ENCODE measurements around the gene LBP.
A peak's percentile ranks its signal among the peaks of the same experiment; 100 is the strongest.
"Not testable (repeated sequence)": the region's sequence is repeated elsewhere in the genome, so short reads cannot be mapped to it uniquely, and the experiment has no call there.

The LBP gene

DNA sequence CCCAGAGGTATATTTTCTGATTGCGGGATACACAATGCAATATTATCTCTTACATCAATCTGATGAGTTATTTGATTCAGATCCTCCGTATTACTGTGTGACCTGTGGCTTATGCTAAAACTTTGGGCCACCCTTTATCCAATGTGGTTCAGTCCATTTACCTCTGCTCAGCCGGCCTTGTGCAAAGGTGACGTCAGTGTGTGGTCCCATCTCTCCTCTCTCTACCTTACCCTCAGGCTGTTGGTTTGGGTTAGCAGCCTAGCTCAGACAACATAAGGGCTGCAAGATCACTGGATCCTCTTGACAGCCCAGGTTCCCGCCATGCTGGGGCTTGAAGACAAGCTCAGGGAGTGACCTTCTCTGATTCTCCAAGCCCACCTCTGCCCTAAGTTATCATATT is 55.8 kb downstream of the LBP start:
- DNase-seq (ENCODE audit: low spot score) = no peak

DNA sequence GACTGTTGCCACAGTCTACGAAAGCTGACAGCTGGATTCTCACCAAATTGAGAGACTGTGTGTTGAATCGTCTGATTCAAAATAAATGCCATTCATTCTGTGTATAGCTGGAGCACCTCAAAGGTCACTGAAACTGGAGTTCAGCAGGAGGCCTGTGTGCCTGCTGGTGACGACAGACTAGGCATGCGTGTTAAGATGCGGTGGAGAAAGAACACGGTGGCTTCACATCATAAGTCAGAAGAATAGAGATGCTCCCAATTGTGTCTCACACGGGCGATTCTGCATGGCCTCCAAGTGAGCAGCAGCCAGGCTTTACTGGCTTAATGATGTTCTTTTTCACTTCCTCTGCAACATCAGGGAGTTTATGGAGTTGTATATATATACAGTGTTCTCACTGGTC is 56.5 kb downstream of the LBP start:
- DNase-seq (ENCODE audit: low spot score) = no peak

- no peak for DNase-seq (ENCODE audit: low spot score)
Measured at GRCh38 chr20:38404016-38404415, 57.7 kb downstream of the LBP start.

DNA sequence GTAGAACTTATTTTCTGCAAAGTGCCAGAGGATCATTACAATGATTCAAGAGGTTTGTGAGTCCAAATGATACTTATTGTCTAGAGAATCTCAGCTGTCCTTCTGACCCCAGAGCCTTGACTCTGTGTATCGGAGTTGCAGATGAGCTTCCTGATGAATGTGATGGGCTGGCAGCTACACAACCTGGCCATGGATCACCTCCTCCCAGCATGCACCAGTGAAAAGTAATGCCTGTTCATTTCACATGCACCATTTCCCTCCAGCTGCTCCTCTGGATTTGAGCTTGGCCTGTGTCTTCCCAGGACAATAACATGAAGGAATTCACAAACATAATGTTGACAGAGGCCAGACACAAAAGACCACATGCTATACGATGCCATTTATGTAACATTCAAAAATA is 58.9 kb downstream of the LBP start:
- DNase-seq (ENCODE audit: low spot score) = no peak

DNA sequence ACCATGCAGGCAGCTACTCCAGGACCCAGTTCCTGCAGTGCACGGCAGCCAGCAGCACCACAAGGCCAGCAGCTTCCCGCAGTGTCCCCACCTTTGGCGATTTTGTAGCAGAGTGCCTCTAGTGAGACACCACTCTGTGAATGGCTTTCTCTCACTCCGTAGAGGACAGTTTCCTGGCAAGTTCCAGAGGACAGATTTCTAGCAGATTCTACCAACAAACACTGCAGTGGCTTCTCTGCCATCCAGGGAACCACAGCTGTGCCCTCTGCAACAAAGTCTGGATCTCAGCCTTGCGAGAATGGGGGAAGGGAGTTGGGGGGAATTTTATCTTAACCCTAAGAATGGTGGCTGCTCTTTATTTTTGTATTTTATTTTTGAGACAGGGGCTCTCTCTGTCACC is 60.2 kb downstream of the LBP start:
- no peak for DNase-seq (ENCODE audit: low spot score)

GRCh38 chr20:38407321-38407720 is 61.0 kb downstream of the LBP start:
- no peak for DNase-seq (ENCODE audit: low spot score)

DNA sequence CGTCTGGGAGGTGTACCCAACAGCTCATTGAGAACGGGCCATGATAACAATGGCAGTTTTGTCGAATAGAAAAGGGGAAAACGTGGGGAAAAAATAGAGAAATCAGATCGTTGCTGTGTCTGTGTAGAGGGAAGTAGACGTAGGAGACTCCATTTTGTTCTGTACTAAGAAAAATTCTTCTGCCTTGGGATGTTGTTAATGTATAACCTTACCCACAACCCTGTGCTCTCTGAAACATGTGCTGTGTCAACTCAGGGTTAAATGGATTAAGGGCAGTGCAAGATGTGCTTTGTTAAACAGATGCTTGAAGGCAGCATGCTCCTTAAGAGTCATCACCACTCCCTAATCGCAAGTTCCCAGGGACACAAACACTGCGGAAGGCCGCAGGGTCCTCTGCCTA is 61.5 kb downstream of the LBP start:
- DNase-seq (ENCODE audit: low spot score) = not testable (repeated sequence)

GRCh38 chr20:38412877-38413577 is 66.7 kb downstream of the LBP start:
- no peak for DNase-seq (ENCODE audit: low spot score)

DNA sequence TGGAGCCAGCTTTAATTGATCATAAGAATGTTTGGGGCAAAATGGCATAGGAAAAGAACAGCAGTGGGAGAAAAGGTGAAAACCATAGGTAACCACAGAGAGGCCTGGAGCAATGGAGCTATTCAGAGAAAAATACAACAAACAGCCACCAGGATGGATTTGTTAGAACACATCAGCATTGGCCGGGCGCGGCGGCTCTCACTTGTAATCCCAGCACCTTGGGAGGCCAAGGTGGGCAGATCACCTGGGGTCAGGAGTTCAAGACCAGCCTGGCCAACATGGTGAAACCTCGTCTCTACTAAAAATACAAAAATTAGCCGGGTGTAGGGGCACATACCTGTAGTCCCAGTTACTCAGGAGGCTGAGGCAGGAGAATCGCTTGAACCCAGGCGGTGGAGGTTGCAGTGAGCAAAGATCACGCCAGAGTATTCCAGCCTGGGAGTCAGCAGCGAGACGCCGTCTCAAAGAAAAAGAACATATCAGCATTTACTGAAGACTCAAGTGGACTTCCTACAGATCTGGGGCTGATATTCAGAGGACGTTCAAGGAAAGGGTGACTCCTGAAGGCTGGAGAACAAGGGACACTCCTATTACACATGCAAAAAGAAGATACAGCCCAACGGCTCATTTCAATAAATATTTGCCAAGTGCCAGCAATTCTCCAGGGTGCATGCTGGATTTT is 68.6 kb downstream of the LBP start:
- DNase-seq (ENCODE audit: low spot score) = no peak

GRCh38 chr20:38418509-38419204 is 72.4 kb downstream of the LBP start:
- DNase-seq (ENCODE audit: low spot score) = no peak

DNA sequence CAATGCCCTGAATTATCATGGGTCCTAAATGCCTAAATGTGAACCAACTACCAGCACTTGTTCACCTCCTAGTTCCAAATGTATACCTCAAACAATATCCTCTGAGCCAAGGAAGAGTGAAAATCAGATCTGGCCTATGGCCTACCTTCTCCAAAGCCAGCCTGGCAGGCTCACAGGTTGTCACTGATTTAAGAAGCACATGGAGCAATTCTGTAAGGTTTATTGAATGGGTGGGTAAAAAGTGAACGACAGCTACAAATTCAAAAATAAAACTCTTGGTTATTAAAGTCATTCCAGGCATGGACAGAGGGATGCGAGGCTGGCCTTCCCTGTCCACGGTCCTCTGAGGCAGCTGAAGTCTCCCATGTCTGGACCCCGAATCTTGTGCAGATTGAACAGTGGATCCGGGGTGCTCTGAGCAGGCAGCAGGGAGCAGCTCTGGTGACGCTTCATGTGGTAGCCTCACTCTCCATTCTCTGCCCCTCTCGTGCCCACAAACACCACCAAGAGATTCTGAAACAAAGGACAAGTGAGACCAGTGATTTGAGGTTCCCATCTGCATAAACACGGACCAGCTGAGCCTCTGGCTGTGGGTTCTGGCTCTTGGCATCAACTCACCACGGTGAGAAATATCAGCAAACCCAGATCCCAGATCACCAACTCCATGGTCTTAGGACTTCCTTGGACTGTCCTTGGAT is 74.3 kb downstream of the LBP start:
- no peak for DNase-seq (ENCODE audit: low spot score)

GRCh38 chr20:38421915-38422314 is 75.6 kb downstream of the LBP start:
- DNase-seq (ENCODE audit: low spot score) = no peak

GRCh38 chr20:38423541-38423940 is 77.3 kb downstream of the LBP start:
- DNase-seq (ENCODE audit: low spot score) = no peak

GRCh38 chr20:38424401-38424800 is 78.1 kb downstream of the LBP start:
- DNase-seq (ENCODE audit: low spot score) = no peak

DNA sequence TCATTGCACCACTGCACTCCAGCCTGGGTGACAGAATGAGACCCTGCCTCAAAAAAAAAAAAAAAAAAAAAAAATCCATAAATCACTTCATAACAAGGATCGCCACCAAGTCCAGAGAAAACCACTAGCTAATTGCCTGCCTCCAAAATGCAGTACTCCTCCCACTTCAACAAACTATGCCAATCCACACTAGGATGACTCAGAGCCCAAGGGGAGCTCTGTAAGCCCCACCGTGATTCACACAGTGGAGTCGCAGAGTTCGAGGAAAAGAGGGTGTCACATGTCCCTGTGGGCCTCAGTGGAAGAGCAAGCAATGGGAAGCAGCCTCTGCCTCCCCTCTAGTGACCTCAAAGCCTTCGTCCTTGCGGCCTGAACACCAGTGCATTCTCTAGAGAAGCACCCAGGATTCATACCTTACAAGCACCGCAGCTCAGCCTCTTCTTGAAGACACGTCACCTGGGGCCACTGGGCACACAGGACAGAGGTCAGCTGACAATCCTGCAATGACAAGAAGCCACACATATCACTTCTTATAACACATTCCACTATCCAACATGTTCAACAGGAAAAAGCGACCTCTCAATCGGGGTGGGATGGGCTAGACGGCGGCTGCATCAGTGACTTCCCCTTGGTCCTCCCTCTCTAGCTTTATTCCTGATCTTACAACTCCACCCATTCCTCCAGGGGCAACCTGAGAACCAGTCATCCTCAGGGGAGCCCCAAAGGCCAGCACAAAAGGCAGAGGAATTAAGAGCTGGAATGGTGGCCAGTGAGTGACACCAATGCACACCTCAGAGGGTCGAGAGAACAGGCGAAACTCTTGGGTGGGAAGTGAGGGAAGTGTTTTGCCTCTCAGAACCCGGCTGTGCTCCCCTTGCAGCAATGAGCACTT is 80.0 kb downstream of the LBP start:
- peak; percentile 3 for DNase-seq (ENCODE audit: low spot score)
